SHP77 (cell line): ENCODE measurements around the gene WDR7.
A peak's percentile ranks its signal among the peaks of the same experiment; 100 is the strongest.

ENCODE experiments used
- DNase-seq, 2 experiments: peaks; one replicate each; lab custom pipeline; 2025; lab: John Stamatoyannopoulos, UW

WDR7 gene

DNA sequence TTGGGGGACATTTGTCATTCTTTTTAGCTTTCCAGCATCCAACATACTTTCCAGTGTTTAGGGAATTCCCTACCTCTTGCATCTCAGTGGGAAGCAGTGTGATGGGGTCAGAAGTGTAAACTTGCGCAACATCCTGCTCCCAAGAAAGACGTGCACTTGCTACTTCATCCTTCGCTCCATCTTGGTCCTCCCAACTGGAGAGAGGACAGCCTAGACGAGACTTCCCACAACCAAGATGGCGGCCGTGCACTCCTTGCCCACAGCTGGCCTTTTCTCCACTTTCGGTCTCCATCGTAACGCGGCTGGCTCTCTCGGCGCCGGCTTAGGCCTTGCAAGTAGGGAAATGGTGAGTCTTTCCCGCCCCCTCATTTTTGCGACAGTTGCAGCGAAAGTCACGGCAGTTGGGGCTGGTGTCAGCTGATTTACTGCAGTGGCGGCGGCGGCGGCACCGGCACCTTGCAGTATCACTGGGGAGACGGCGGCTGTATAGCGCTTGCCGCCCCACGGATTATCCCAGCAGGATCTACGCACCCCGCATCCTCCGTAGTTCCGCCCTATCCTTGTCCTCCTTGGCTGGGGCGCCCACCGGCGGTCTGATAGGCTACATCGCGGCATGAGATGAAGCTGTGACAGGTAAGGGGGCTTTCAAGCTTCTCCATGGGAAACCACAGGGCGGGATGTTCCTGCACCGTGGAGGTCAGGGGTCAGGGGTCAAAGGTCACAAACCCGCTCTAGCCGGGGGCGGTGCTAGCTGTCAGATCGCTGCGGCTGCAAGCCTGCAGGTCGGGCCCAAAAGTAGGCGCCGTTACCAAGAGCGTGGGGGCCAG is at the start of gene WDR7:
Gene WDR7 (plus strand): TSS at position 416 of the 827 bp plus-strand sequence. CDS start 21,157 bp downstream, outside the sequence.
- DNase-seq: peak; percentile 98

DNA sequence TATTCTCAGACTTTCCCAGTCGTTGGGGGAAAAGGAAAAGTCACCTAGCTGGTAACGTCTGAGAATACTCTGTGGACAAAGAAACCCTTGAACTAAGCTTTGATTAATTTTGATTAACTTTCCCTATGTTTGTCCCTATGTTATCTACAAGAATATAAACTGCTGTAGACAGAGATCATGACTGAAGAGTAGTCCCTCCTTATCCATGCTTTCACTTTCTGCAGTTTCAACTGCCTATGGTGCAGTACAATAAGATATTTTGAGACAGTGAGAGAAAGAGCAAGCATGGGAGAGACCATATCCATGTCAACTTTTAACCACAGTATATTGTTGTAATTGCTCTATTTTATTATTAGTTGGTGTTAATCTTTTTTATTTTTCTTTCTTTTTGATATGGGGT is 44.5 kb upstream of the WDR7 start:
- no peak for DNase-seq

DNA sequence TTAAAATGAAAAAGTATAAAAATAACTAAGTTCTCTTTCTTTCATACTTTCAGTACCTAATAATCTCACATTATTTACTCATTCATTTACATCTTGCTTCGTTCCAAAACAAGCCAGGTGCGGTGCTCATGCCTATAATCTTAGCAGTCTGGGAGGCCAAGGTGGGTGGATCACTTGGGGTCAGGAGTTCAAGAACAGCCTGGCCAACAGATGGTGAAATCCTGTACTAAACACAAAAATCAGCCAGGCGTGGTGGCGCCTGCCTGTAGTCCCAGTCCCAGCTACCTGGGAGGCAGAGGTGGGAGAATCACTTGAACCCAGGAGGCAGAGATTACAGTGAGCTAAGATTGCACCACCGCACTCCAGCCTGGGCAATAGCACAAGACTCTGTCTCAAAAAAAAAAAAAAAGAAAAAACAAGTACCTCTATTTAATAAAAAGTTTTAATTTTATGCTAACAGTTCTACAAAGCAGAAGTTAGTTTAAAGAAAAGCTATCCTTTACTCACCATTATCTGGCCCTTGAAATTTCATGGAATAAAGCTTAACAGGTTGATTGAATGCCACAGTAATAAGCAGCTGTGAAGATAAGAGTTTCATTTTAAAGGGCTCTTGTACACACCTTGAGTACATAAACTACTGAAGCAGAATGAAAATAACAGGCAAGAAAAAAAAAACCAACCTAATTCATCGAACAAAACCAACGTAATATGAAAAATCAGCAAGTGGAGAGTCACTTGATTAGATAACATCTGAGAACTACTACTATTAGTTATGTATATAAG is 35.2 kb upstream of the WDR7 start:
- no peak for DNase-seq

DNA sequence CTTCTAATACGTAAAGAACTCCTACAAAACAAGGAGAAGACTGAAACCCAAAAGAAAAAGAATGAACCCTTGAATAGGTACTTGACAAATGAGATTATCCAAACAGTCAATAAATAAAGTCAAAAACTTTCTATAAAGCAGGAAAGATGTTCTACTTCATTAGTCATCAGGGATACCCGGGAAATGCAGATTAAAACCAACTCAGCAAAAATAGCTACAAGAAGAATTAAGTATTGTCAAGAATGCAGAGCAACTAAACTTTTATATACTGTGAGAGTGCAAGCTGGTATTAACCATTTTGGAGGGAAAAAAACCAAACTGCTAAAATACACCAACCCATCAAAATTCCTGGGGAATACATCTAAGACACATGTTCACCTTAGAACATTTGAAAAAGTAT is 23.2 kb upstream of the WDR7 start:
- DNase-seq: no peak

DNA sequence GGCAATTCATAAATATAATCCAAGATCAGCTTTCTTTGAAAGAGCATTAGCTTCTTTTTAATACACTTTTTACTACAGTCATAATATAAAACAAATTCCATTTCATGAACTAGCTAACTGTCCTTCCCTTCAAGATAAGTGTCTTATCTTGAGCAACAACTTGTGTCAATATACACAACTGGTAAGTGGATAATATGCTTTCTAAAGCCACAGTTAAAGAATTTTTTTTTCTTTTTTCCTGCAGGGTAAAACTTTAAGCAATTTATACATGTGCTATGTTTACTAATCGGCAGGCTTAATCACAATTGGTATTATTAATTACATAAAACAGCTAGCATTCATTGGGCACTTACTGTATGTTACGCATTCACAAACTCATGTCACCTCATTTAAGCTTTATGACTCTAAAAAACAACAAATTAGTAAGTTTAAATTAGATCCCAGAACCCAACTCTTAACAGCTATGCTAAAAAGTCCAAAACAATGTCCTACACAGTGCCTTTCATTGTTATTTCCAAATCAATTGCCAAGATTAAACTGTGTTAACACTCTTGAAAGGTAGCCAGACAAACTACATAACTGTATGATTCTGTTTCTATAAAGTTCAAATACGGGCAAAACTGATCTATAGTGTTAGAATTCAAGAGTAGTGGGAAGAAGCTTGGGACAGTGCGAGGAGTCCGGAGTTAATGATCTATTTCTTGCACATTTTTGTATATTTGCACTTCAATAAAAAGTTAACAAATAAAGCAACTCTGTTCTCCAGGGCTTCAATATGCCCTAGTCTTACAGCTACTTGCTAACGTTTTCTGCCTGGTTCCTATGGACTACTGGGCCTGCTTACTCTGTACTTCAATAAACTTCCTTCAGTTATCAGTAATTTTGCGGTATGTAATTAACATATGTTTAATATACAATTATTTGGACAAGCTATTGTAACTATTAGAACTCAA is 18.8 kb upstream of the WDR7 start:
- DNase-seq: no peak

DNA sequence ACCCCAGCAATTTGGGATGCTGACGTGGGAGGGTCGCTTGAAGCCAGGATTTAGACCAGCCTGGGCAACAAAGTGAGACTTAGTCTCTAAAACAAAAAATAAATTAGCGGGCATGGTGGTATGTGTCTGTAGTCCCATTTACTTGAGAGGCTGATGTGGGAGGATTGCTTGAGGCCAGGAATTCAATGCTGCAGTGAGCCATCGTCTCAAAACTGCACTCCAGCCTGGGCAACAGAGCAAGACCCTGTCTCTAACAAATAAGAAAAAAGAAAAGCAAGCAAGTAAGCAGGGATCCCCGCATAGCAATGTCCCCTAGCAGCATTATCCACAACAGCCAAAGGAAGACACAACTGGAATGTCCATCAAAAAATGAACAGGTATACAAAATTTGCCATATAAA is 16.2 kb upstream of the WDR7 start:
- DNase-seq: no peak

DNA sequence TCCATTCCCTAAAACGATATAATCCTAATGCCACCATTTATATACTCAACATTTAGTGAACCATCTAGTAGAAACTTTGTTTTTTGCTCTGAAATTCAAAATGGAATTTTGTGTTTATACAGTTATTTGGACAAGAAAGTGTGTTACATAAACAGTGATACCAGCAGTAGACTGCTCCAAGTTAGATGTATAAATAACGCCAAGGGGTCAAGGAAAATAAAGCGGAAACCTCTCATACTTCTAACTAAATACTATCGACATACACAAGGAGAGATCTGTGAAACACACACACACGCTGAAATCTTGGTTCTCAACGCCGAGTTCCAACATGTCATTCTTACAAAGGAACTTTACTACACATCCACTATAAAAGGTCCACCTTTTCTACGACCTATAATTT is 14.0 kb upstream of the WDR7 start:
- DNase-seq: no peak

DNA sequence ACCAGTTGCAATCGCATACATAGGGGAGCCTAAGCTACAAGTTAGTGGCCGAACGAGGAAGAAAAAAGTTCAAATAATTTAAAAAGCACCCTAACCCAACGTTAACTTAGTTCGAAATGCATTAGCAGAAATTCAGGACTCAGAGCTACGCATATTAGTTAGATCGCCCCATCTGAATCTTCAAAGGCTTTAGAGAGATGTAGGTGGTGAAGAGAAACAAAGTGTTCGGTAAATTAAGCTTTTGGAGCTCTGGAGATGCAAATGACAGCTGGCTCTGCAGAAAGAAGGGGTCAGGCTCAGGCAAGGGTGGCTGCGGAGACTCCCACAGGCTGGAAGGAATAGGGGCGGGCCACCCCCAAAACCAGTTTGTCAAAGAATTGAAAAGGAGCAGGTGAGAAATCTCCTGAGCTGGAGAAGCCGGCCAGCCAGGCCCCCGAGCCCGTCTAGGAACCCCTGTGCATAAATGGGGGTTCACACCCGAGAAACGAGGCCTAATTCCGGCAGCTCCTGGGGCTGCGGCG is 13.4 kb upstream of the WDR7 start:
- no peak for DNase-seq

DNA sequence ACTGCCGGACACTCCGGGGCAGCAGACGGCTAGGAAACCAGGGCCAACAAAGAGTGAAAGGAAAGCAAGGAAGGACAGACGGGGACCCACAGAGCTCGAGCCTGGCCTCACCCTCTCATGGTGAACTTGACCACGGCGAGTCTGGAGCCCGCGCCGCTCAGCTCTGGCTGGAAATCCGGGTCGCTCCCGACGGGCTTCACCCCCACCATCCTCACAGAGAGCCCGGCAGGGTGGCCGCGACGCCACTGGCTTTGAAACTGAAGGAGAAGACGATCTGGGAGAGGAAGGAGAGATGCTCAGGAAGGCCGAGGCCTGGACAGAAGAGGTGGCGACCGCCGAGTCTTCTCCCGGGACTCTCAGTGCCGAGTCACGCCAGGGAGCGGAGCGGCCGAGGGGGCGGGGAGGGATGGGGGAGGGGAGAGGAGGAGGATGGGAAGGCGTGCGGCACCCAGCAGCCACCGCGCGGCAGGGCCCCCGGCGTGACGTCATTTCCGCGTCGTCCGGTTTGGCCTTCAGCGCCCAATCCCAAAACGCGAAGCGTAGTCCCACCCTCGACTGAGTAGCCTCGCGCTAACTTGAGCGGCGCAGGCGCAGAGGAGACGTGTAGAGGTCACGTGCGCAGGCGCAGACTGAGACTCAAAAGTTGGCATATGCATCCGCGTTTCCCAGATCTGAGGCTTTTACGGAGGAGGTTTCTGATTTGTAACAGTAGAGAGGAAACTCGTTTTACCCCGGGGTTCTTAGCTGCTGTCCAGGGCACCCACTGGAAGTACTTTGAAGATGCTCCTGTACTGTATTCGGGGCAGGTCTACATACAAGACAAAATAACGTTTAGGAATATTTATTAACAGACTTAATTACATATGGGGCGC is 12.7 kb upstream of the WDR7 start, which contains the start of gene TXNL1:
Gene TXNL1 (minus strand): TSS at position 361 of the 872 bp plus-strand sequence. CDS start 152 bp downstream, at position 209.
- peak; percentile 97 to 99 for DNase-seq

DNA sequence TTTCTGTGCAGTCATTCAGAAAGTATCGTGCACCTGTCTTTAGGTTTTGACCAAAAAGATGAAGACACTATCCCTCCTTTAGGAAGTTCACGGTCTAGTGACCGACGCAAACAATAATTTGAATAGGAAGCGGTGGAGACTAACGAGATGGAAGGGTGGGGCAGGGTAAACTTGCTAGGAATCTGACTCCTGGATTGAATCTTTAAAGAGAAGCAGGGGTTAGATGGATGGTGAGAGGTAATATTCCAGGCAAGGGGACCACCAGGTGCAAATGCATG is 12.1 kb upstream of the WDR7 start:
- no peak for DNase-seq

DNA sequence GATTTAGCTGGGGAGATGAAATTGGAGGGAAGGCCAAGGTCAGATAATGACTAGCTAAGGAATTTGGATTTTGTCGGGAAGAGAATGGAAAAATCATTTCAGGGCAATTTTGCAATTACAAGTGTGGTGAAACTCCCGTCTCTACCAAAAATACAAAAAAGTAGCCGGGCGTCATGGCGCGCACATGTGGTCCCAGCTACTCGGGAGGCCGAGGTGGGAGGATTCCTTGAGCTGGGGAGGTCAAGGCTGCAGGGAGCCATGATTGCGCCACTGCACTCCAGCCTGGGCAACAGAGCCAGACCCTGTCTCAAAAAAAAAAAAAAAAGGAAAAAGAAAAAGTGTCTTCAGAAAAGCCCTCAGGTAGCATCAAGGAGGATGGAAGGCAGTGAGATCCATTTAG is 11.6 kb upstream of the WDR7 start:
- no peak for DNase-seq

DNA sequence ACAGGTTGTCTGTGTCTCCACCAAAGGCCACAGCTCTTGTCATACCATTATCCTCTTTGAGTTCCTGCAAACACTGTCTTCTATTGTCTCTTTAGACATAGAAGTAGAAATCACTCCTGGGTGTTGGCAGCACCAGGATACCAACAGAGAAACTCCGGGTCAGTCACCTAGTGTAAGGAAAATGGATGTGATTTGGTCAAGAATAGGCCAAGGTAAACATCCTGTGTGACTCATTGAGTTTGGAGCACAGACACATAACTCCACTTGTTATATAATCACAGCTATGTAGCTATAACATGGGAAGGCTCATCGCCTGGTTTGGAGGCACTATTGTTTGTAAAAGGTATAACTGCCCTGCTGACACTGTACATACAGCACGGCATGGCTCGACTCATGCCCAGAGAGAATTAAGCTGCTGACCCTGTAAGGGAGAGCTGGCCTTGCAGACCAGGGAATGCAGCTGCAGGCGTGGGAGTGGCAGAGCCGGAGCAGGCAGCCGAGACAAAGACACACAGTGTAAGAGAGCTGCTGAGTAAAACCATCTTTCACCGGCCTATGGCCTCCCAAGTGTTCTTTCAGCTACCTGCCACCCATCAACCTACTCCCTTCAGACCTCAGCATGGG is 9.3 kb upstream of the WDR7 start:
- DNase-seq: no peak

DNA sequence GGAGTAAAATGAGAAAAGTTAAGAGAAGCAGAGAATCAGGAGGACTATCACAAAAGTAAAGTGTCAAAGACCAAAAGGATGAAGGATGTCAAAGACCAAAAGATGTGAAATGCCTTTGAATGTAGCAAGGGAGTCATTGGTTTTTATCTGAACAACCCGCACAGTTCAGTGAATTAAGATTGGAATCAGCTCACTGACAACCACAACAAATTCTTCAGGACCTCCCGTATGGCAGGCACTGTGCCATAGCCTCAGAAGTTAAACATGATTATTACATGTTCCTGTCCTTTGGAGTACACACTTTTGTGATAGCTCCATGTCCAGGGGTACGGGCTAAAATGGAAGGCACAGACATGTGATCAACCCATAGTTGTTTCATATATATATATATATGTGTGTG is 7.8 kb upstream of the WDR7 start:
- DNase-seq: no peak

DNA sequence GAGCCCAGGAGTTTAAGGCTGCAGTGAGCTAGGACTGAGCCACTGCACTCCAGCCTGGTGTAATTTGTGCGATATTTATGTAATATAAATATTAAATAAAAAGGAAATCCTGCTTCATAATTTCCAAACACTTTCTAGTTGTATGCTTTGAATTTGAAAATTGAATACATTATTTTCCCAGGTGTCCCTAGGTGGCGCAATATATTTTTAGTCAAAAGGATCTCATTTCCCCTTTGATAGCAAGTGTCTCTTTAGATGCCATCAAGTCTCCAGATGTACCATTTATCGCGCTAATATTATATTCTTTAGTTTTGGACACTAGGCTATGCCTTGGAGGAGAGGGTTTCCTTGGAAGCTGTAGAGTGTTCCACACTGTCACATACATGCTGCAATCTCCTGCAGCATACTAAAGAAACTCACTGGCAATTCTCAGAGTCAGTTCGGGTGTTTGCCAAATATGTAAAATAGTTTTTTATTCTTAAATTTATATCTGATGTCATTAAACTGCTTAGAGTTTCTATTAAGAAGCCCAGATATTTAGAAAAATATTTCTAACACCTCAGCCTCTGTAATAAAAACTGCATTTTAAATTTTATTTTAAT is 5.6 kb upstream of the WDR7 start:
- DNase-seq: peak; percentile 16 to 32

DNA sequence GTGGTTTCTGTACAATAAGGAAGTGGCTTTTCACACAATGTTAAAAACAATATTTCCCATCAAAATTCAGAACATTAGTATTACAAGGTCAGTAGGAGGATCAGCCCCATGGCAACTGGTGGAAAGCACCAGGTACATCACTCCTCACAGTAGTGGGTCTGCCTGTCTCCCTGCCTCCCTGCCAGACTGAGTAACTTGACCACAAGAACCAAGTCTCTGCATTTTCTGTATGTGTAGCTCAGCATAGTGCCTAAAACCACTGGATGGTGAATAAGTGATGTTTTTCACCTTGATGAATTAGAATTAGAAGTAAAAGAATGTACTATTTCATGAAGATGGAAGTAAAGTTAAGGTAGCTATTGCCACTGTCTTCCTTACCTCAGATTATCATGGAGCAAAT is 4.1 kb upstream of the WDR7 start:
- DNase-seq: no peak

DNA sequence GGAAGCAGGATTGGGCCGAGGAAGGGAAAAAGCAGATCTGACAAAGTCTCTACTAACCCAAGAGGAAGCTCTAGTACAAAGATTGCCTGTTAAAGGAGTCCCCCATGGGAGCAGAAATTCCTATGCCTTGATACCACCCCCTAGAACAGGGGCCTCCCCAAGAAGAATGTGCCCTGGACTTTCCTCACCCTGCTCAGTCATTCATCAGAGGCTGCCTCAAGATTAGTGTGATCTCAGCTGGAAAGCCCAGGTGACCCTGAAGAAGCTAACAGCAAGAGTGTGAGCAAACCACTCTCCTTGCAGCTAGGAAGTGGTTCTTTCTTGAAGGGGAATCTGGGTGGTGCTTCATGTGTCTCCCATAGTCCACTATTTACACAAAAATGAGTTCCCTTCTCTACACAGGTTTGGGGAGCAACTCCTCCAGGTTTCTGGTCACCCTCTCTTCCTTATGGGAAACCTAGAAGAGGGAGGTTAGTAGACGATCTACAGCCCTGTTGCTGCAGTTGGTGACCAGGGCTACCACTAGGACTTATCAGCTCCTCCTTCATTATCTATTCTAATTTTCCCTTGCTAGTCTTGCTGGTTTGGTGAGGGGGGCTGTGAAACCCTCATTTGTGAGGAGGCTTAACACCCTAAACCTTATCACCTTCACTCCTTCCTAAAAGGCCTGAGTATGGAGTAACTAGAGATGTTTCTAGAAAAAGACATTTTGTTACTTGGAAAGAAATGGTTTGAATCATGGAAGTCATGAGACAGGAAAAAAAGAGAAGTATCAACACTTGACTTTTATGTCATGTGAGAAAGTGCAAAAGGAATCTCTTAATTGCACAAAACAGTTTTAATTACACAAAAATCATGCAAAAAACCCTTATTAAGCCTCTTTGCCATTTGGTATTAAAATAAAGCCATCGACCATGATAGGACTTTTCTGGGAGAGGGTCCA is 2.9 kb upstream of the WDR7 start:
- DNase-seq: no peak

DNA sequence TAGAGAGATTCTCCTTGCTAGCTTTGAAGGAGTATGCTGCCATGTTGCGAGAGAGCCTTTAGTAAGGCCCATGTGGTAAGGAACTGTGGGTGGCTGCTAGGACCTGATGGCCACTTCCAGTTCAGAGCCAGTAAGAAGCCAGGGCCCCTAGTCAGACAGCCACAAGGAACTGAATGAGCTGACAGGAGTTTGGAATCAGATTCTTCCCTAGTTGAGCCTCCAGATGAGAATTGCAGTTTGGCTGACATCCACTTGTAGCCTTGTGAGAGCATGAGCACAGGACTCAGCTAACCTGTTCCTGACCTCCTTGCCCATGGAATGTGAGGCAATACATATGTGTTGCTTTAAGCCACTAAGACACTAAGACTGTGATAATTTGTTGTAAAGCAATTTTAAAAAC is 1.2 kb upstream of the WDR7 start:
- DNase-seq: no peak

DNA sequence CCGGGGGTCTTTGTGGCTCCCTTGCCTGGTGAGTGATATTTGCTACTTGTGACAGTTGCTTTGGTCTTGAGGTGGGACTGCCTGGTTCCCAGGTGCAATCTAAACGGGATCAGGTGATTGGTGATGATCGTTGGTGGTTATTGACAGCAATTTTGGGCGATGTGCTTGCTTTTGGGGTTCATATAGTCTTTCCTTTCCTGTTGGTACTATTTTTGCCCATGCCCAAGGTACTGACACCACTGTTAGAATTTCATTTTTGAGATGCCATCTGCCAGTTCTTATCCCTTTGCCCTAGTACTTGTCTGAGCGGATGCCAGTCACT is 573 bp downstream of the WDR7 start:
- DNase-seq: no peak

DNA sequence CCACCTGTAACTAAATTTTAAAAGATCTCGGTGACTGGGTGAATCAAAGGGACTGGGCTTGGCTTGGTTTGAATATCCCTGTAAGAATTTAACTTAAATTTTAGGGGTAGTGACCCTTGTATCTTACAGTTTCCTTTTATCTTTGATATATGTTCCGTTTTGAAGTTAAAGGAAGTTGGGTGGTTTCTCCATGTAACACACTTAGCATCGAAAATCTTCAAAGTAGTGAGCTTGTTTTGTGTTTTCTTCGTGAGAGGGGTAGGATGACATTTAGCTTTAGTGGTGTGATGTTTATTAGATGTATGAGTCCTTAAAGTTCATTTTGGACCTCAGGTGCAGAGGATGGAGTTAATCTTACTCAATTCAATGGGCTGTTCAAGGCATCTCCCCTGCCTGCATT is 1.6 kb downstream of the WDR7 start:
- no peak for DNase-seq
